Transverse colon (tissue), 4 donors: ENCODE data around the gene ZNF415.

Source experiments
- CTCF ChIP-seq, 5 experiments: fragments of 200-600 bp in 3 of 5; fragments of 450-650 bp in 2 of 5; sonication (generic) in 3 of 5; IDR thresholded peaks; 1 replicate in 2 of 5; 2 replicates in 3 of 5; pipeline ENCODE4 v1.5.1; 2016 to 2017; ENCODE audit warnings: antibody characterized with exemption in 5 of 5, inconsistent platforms in 3 of 5, mild to moderate bottlenecking in 2 of 5, moderate library complexity in 1 of 5
- EP300 ChIP-seq: sonication (generic); formaldehyde crosslinking; IDR thresholded peaks from one replicate; pipeline ENCODE4 v1.6.1; 2017; ENCODE audit warnings: antibody characterized with exemption, low read depth
- POLR2A ChIP-seq: fragments of 450-650 bp; IDR thresholded peaks from one replicate; pipeline ENCODE4 v1.6.1; 2016; ENCODE audit warnings: antibody characterized with exemption, mild to moderate bottlenecking, moderate library complexity
- POLR2AphosphoS5 ChIP-seq, 3 donors: sonication (generic); formaldehyde crosslinking; IDR thresholded peaks; one replicate each; pipeline ENCODE4 v1.6.1; 2016; ENCODE audit warnings: antibody characterized with exemption in 3 of 3

- no peak for TF ChIP-seq POLR2A
- no peak for TF ChIP-seq CTCF (IDR thresholded peaks at IDR 0.05)
- TF ChIP-seq POLR2AphosphoS5 (IDR thresholded peaks at IDR 0.05): no peak
- TF ChIP-seq EP300: no peak
Measured at GRCh38 chr19:53057904-53058580, 74.7 kb downstream of the ZNF415 start.
